IPS DF 19.7 (cell line): Measurements from ENCODE around the gene PLEKHG3.
"Not testable (repeated sequence)": the region's sequence is repeated elsewhere in the genome, so short reads cannot be mapped to it uniquely, and the experiment has no call there.

Experiments
- DNase-seq: peaks from one replicate; pipeline ENCODE4 v3.0.0-alpha.2; 2013; ENCODE audit warnings: low read depth, low spot score

The PLEKHG3 gene

DNA sequence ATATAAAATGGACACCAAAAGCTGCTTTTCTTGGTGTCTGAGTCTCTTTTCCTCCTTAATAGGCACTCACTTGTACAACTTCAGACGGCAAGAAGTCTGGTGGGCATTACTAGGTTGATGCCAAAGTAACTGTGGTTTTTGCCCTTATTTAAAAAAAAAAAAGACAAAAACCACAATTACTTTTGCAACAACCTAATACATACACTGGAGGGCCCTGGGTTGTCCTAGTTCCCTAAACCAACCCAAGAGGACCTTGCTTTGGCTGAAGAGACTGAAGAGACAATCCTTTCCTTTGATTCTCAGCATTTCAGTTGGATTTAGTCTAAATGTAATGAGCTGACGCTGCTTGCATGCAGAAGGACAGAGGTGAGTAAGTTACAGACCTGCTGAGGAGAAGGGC lies 16.2 kb upstream of the PLEKHG3 start:
- no peak for DNase-seq

DNA sequence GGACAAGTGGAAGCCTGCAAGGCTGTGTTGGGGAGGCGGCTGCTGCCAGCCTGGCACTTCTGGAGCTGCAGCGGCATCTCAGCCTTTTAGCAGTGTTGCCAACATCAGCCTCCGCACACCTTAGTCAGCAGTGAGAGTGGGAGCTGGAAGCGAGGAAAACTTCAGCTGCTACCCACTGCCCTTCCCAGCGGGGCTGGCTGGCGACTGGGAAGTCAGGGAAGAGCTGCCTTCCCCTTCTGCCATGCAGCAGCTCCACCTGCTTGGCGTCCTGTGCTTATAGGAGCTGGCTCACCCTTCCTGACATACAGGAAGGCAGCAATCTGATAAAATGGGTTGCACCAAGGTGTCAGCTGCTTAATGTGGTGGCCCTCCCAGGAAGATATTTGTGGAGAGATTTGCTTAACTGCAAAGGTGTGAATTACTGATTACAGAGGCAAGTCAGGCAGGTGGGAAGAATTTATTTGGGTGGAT lies 15.4 kb upstream of the PLEKHG3 start:
- DNase-seq = no peak

DNA sequence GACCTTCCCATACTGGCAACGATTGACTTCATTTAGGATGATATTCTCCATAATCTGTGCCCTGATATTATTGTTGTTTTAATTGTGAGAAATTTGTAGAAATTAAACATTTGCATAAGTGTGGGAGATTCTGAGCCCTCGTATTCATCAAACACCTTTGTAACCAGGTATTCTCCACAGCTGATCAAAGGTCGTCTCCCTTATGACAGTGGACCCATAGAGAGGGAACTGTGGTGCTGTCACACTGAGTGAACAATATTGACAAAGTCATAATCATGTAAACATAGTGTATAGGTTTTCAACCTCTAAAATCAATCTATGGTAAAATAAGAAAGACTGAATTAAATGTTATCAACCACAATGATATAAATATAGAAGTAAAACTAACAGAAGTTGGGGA lies 14.9 kb upstream of the PLEKHG3 start:
- DNase-seq = no peak

DNA sequence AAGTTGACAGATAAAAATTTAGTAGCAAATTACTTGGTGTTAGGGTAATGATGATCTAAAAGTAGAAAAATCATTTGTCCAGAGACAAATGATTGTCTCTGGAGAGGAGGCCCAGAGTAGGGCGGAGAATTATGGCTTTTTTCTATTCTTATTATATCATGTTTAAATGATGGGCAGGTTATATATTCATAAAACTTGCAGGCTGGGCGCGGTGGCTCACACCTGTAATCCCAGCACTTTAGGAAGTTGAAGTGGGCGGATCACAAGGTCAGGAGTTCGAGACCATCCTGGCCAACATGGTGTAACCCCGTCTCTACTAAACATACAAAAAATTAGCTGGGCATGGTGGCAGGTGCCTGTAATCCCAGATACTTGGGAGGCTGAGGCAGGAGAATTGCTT lies 13.6 kb upstream of the PLEKHG3 start:
- not testable (repeated sequence) for DNase-seq

DNA sequence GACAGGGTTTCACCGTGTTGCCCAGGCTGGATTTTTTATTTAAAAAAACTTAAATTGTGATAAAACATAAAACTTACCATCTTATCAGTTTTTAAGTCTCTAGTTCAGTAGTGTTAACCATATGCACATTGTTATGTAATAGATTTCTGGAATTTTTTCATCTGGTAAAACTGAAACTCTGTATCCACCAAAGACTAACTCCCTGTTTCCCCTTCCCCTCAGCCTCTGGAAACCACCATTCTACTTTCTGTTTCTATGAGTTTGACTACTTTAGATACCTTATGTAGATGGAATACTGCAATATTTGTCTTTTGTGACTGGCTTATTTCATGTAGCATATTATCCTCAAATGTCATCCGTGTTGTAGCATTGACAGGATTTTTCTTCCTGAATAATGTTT lies 12.8 kb upstream of the PLEKHG3 start:
- DNase-seq = no peak

DNA sequence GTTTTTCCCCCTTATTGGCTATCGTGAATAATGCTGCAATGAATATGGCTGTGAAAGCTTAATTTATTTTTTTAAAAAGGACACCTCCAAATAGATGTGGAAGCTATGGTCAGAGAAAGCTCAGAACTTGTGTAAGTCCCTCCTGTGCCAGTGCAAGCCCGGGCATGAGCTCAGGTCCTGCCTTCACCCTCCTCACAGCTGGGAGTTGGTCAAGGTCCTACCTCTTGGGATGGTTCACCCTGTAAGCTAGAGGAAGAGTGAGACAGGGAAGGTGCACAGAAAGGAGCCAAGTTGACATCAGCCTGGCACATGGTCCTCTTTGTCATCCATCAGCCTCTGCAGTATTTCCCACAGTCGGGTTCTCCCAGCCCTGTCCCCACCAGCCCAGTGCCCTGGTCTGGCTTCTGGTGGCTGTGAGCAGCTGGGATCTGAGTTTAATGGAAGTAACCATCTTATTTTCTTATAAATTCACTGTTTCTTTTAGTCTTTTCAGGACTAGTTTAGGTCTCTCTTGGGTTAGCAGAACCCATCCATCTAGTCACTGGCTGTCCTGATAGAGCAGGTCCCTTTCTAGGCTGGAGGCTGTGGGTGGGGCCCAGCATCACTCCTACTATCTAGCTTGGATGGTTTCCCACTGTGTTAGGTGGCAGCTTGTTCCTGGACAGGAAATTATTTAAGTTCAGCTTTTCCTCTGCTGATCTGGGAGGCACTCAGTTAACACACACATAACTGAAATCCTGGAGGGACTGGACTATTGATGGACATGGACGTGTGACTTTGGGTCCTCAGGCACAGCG lies 11.8 kb upstream of the PLEKHG3 start:
- DNase-seq = no peak

DNA sequence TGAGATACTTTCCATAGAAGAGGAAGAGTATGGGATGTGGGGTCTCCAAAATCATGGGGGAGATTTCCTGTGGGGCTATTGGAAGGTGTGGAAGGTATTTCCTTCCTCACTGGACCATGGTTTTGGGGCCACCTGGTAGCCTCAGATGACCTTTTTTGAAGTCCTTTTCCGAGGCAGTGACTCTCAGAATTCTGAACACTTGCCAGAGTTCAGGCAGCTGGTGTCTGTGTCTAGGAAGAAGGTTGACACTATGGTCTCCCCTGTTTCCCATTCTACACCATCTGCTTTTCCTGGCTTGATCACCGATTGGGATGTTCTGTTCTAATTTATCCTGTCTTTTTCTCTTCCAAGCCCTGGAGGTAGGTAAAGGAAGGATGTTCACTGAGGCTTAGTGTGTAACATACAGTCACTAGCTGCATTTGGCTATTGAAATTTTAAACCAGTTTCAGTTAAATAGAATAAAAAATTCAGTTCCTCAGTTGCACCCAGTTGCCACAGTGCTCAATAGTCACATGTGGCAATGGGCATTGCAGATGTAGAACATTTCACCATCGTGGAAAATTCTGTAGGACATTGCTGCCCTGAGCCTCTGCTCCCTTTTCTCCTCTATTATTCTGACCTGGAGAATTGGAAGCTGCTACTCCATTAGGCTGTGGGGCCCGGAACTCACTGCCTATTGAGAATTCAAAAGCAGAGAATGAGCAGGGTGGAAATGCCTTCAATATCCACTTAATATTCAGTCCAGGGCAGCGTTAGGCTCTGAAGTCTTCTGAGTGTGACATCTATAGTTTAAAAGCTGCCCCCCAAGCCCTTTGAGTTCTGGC lies 11.0 kb upstream of the PLEKHG3 start:
- DNase-seq = no peak

DNA sequence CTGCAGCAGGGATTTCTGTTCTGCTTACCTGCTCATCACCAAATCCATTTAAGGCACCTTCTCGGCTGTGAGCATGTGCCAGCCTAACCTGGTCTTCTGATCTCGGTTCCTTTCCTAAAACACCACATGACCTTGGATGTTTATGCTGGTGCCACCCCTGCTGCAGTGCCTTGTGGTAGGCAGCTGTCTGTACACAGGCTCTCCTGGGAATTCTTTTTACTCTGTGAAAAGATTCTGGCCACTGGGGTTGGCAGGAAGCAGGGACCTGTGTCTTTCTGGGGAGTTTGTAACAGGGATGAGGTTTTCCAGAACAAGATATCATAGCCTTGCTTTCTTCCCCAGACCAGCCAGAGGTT lies 10.4 kb upstream of the PLEKHG3 start:
- no peak for DNase-seq

DNA sequence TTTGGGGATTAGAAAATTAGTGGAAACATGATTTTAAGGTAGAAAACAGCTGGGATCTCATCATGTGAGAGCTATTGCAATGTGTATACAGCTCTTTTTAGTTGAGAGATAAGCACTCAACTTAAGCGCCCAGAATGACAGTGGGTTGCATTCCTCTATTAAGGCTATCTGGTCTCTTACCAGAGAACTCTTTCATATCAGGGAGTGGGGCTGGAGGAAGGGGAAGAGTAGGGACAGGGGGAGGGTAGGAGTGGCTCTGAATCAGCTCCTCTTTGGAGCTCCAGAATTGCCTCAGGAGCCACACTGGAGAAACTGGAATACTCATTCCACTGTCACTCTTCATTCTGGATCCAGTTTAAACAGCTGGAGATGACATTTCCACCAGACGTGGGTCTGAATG lies 9.2 kb upstream of the PLEKHG3 start:
- DNase-seq = no peak

DNA sequence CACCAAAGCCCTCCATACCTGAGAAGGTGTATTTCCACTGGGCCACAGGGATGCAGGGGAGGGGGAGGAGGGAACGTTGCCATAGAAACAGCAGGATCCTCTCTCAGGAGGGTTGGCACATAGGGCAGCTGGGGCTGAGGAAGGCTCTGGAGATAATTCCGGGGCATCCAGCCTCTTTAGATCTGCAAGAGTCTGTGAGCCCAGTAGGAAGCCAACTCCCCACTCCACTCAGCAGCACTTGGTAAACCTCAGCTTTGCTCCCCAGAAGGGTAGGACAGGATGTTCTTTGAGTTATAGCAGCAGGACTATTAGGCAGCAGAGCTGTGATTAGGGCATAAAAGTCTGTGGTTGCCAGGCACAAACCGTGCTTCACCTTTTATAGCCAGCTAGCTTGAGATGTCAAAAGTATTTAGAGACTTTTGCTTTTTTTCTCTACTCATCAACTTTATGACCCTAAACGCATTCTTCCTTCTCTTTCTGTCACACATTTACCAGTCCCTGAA lies 7.8 kb upstream of the PLEKHG3 start:
- no peak for DNase-seq

DNA sequence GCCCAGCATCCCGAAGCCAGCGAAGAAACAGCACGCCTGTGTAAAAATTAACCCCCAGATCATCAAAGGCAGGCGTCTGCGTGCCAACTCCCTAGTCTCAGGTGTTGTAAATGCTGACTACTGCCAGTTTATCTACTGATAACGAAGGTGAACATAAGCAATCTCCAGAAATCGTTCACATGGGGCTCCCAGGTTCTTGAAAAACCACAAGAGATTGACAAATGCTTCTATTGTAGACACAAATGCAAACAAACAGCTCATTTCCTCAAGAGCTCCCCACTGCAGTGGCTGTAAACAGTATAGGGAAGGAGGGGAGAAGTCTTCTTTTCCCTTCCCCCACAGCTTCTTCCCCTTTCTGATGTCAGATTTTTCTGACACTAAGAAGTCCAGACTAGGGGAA lies 5.3 kb upstream of the PLEKHG3 start:
- DNase-seq = no peak

DNA sequence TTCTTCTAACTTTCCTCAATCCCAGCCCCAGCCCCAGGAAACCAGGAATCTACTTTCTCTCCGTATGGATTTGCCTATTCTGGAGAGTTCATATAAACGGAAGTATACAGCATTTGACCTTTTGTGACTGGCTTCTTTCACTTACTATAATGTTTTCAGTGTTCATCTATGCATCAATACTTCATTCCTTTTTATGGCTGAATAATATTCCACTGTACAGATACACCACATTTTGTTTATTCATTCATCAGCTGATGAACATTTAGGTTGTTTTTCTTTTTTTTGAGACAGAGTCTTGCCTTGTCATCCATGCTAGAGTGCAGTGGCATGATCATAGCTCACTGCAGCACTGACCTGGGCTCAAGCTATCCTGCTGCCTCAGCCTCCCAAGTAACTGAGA lies 3.9 kb upstream of the PLEKHG3 start:
- no peak for DNase-seq

DNA sequence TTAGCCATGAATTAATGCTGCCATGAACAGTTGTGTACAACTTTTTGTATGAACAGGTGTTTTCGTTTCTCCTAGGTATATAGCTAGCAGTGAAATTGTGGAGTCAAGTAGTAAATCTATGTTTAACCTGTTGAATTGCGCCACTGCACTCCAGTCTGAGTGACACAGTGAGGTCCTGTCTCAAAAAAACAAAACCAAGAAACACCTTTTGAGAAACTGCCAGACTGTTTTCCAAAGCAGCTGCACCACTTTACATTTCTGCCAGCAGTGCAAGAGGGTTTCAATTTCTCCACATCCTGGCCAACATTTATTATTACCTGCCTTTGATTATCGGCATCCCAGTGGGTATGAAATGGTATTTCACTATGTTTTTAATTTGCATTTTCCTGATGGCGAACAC lies 3.3 kb upstream of the PLEKHG3 start:
- DNase-seq = no peak

DNA sequence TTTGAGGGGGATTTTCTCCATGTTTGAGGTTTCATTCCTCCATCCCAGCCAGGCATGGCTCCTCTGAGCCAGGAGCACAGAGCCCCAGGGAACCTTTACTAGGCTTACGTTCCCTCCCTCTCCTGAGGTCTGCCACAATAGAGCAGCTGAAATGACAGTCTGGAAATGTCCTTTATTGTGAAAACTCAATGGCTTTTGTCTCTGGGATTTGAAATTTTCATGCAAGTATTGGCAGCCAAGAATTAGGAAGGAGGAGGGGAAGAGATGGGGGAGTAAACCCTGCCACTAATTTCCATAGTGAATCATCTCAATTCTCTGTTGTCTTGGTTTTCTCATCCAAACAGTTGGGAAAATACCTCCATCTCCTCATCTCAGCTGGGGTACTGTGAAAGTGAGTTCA lies 2.6 kb upstream of the PLEKHG3 start:
- DNase-seq = no peak

DNA sequence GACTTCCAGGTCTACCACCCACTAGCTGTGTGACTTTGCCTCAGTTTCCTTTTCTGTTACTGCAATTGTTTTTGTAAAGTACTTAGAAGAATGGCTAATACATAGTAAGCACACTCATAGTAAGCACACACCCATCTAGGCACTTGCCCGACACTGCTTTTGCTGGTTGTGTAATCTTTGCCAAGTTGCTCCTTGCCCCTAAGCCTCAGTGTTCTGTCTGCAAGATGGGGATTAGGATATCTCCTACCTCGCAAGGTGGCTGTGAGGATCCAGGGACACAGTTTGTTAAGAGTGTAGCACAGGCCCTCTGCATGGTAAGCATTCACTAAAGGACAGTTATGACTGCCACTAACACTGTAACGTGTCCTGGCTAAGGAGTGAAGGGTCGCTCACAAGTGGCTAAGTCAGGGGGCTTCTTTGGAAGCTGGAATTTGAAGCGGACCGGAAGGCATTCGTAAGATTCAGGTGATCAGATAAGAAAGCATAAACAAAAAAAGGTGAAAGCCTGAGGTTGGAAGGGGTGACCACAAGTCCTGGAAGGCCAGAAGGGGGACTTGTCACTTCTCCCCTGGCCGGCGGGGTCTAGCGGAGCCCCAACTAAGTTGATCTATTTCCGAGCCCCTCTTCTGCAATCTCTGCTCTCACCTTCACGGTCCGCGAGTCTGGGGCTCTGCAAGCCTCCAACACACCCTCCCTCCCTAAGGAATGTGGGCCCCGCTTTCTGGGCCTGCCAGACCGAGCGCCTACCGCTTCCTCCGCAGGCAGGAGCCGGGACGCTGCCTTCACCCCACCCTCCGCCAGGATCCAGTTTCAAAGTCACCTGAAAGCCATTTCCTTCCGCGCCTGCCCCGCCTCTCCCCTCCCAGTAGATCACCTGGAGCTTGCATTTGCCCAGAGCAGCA lies 1.5 kb upstream of the PLEKHG3 start:
- peak; percentile 89 for DNase-seq

DNA sequence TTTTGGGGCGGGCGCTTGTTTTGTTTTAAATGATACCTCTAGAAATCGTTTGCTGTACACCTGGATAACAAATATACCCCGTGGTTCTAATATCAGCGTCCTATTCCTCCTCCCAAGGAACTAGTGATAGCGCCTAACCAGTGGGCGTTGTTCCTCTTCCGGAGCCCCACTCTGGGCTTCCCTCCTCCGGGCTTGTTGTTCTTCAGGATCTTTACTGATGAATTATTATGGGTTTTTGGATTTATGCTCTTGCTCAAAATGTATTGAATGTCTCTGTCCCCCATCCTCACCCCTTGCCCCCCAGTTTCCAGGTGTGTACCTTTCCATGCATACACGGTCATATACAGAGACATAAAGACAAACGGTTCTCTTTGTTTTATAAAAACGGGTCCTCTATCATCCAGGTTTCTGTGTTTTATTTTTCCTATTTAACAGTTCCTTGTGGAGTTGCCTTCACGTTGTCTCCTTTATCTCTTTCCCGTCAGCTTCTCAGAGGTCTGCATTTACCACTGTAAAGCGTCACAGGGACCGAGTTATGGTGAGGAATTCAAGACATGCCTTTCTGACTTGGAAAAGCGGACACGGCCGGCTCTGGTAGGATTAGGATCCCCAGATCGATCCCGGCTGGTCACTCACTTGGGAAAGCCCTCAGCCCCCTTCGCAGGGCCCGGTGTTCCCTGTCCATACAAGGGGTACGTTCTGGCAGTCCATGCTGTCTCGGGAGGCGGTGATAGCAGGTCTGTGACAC lies 655 bp upstream of the PLEKHG3 start:
- no peak for DNase-seq

DNA sequence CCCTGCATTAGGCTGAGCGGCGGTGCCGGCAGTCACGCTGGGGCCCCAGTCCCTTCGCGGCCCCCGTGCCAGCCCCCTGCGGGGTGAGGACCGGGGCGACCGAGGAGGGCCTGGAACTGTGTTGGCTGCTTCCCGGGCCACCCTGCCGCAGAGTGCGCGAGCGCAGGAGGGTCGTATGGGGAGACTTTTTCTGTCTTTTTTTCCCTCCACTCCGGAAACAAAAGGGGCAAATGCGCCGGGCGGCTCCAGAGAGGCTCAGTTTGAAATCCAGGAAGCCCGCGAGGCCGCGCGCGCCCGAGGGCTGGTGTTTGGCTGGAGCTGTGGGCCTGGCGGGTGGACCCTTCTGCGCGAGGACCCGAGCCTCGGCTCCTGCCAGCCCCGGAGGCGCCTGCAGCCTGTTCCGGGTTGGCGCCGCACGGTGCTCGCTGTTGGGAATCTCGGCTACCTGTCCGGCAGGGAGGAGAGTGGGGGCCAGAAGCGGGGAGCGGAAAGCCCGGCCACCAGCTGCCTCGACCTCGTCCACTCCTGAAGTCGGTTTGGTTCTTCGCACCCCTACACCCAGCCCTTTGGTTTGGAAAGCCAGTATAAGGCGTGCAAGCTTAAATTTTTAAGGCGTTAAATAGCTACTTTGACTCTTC lies 638 bp downstream of the PLEKHG3 start:
- no peak for DNase-seq

DNA sequence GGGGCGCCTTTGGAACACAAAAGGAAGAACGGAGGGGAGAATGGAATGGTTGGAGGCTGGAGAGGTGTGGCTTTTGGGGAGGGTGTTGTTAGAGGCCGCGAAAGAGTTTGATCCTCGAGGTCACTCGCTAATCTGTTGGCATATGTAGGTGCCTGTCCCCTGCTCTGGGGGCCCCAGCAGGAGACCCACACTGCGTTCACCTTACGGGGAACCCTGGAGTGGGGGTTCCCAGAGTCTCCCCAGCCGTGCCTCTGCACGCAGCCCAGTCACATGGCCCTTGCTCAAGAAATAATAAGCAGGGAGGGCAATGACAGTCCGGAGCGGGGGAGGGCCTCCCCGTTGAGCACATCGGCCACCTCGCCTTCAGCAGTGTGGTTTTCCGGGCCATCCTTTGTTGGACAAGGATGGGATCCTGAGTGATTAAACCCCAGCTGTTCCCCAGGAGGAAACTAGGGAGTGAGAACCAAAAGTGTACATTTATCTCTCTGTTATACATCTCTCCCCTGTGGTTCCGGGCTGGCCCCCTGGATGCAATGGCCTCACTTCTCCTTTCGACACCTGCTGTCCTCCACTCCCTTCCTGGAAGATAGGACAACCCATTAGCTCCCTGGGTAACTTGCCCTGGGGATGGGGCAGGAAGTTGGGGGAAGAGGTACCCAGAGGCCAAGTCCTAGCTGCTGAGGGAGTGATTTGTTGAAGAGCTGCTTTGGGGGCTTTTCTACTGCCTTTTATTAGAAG lies 1.3 kb downstream of the PLEKHG3 start:
- DNase-seq = no peak

DNA sequence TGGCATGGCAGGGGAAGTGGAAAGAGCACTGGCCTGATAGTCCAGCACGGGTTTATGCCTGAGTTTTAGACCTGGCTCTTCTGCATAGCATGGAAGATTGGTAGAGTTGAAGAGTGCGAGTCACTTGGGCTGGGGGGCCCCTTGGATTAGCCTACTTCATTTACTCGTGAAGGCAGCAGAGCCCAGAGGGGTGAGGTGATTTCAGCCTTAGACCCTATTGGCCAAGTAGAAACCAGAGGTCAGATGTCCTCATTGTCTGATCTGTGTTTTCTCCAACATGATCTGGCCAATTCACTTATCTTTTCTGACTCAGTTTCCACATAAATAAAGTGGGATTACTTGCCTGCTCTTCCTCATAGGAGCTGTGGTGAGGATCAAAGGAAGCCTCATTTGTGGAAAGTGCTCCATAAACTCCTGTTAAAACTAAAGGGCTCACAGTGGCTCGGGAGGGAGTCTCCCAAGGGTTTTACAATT lies 1.9 kb downstream of the PLEKHG3 start:
- DNase-seq = no peak
